Measurements from ENCODE around the gene WDR33. TPM values are rescaled to one million over a fixed set of nuclear protein-coding genes. Genes with fewer than 3 reads are reported as not detected.

WDR33 gene
- total RNA-seq, 1 donor from 2014 or later: 28.2 TPM

- DNase-seq (ENCODE audit: extremely low read depth, low read depth, low spot score): no peak
Measured at GRCh38 chr2:127675331-127676261, 135.4 kb downstream of the WDR33 start, which contains the start of gene LIMS2. LIMS2 (minus strand) TSS chr2:127675530; CDS start chr2:127675024, 506 bp downstream.

- DNase-seq (ENCODE audit: extremely low read depth, low read depth, low spot score): no peak
Measured at GRCh38 chr2:127674241-127675209, 136.4 kb downstream of the WDR33 start.

- no peak for DNase-seq (ENCODE audit: extremely low read depth, low read depth, low spot score)
Measured at GRCh38 chr2:127673291-127674069, 137.5 kb downstream of the WDR33 start.

GRCh38 chr2:127672341-127673224 is 138.4 kb downstream of the WDR33 start:
- no peak for DNase-seq (ENCODE audit: extremely low read depth, low read depth, low spot score)

GRCh38 chr2:127671557-127672302 is 139.2 kb downstream of the WDR33 start:
- DNase-seq (ENCODE audit: extremely low read depth, low read depth, low spot score): no peak

GRCh38 chr2:127670957-127671290 is 140.0 kb downstream of the WDR33 start:
- no peak for DNase-seq (ENCODE audit: extremely low read depth, low read depth, low spot score)

- no peak for DNase-seq (ENCODE audit: extremely low read depth, low read depth, low spot score)
Measured at GRCh38 chr2:127670055-127670956, 140.7 kb downstream of the WDR33 start.

- DNase-seq (ENCODE audit: extremely low read depth, low read depth, low spot score): no peak
Measured at GRCh38 chr2:127669056-127669455, 141.9 kb downstream of the WDR33 start.

- DNase-seq (ENCODE audit: extremely low read depth, low read depth, low spot score): no peak
Measured at GRCh38 chr2:127665267-127665893, 145.6 kb downstream of the WDR33 start.

- DNase-seq (ENCODE audit: extremely low read depth, low read depth, low spot score): no peak
Measured at GRCh38 chr2:127664895-127665225, 146.1 kb downstream of the WDR33 start.

- no peak for DNase-seq (ENCODE audit: extremely low read depth, low read depth, low spot score)
Measured at GRCh38 chr2:127664065-127664894, 146.7 kb downstream of the WDR33 start.

GRCh38 chr2:127663566-127664064 is 147.4 kb downstream of the WDR33 start:
- no peak for DNase-seq (ENCODE audit: extremely low read depth, low read depth, low spot score)

- DNase-seq (ENCODE audit: extremely low read depth, low read depth, low spot score): no peak
Measured at GRCh38 chr2:127662937-127663565, 147.9 kb downstream of the WDR33 start.

GRCh38 chr2:127661949-127662510 is 148.9 kb downstream of the WDR33 start:
- DNase-seq (ENCODE audit: extremely low read depth, low read depth, low spot score): no peak

- no peak for DNase-seq (ENCODE audit: extremely low read depth, low read depth, low spot score)
Measured at GRCh38 chr2:127661072-127661649, 149.8 kb downstream of the WDR33 start.

- no peak for DNase-seq (ENCODE audit: extremely low read depth, low read depth, low spot score)
Measured at GRCh38 chr2:127660291-127660578, 150.7 kb downstream of the WDR33 start.
